K562 (cell line): ENCODE results near the gene MCEE. TPM values are rescaled to one million over a fixed set of nuclear protein-coding genes. Genes with fewer than 3 reads are reported as not detected.

Source experiments
- ATAC-seq: fragments of 200-7000 bp; cut with Tn5 transposase; 3 replicates; pipeline ENCODE4 v1.9.1; 2020; ENCODE audit warnings: moderate library complexity
- BruUV-seq: library from RNA; stranded (reverse); fragments of 400-500 nt; replicated peaks from 2 replicates; lab custom pipeline; 2021; lab: Mats Ljungman, UMichigan
- CTCF ChIA-PET: fragments of 300-600 bp; formaldehyde crosslinking; extraction: SDS; loops from one replicate; lab custom pipeline; 2021; ENCODE audit warnings: low intra/inter-chr PET ratio; lab: Yijun Ruan, JAX
- POLR2A ChIA-PET: fragments of 300-600, 350-650 bp; sonication (Branson Sonifier 250); formaldehyde crosslinking; extraction: SDS; loops from one replicate; lab custom pipeline; 2021; ENCODE audit warnings: antibody characterized with exemption, inconsistent platforms; lab: Yijun Ruan, JAX
- DNase-seq, 4 experiments: peaks; one replicate each; pipeline versions ENCODE4 v3.0.0 to v3.0.0-alpha.2; 2011 to 2018; ENCODE audit warnings: low spot score in 3 of 4, mixed read lengths in 3 of 4; ENCODE audit errors: extremely low read depth in 1 of 4
- FAIRE-seq: peaks from 2 replicates; lab custom pipeline; 2011; peaks lifted over from hg19 to GRCh38; lab: Jason Lieb, UNC
- H2AFZ ChIP-seq: 2 replicates; pipeline ENCODE4 v1.6.0; 2011; ENCODE audit warnings: low read depth, low read length, control low read depth, inconsistent platforms
- H3K27ac ChIP-seq: fragments of 200-600 bp; 3 replicates; pipeline ENCODE4 v1.8.0; 2011; ENCODE audit warnings: low read depth, mild to moderate bottlenecking, control low read depth, inconsistent platforms, low read length, moderate library complexity, mixed read lengths; ENCODE audit errors: extremely low read depth
- H3K27me3 ChIP-seq, 2 experiments: fragments of 300-600 bp in 1 of 2; 2 replicates in 1 of 2; 3 replicates in 1 of 2; pipeline versions ENCODE4 v1.6.0 to v1.8.0; 2011; ENCODE audit warnings: inconsistent platforms in 2 of 2, low read length in 2 of 2, mild to moderate bottlenecking in 1 of 2, mixed read lengths in 1 of 2, moderate library complexity in 1 of 2; ENCODE audit not compliant: control insufficient read depth in 2 of 2, insufficient read depth in 2 of 2
- H3K36me3 ChIP-seq: fragments of 300-600 bp; 3 replicates; pipeline ENCODE4 v1.8.0; 2011; ENCODE audit warnings: mild to moderate bottlenecking, low read length, inconsistent platforms; ENCODE audit not compliant: control insufficient read depth, insufficient read depth
- H3K4me1 ChIP-seq, 2 experiments: fragments of 200-600 bp in 1 of 2; replicated peaks in 1 of 2; 2 replicates in 1 of 2; 3 replicates in 1 of 2; pipeline versions ENCODE4 v1.5.1 to v1.8.0; 2011; ENCODE audit warnings: inconsistent platforms in 2 of 2, low read length in 2 of 2, mild to moderate bottlenecking in 1 of 2, mixed read lengths in 1 of 2, moderate library complexity in 1 of 2; ENCODE audit not compliant: control insufficient read depth in 2 of 2, insufficient read depth in 2 of 2
- H3K4me2 ChIP-seq: 2 replicates; pipeline ENCODE4 v1.6.1; 2011; ENCODE audit warnings: low read length, control low read depth, inconsistent platforms, mixed read lengths; ENCODE audit not compliant: insufficient read depth
- H3K4me3 ChIP-seq: fragments of 200-600 bp; sonication (generic), shearing (Covaris generic); 2 replicates; pipeline ENCODE4 v1.5.1; 2016; ENCODE audit warnings: control low read depth, inconsistent platforms
- H3K79me2 ChIP-seq: fragments of 200-600 bp; 3 replicates; pipeline ENCODE4 v1.8.0; 2011; ENCODE audit warnings: low read length, inconsistent platforms; ENCODE audit not compliant: control insufficient read depth, insufficient read depth
- H3K9ac ChIP-seq, 2 experiments: 2 replicates each; pipeline versions ENCODE4 v1.6.0 to v1.6.1; 2011; ENCODE audit warnings: low read depth in 2 of 2, low read length in 2 of 2, control low read depth in 1 of 2, inconsistent platforms in 1 of 2, mild to moderate bottlenecking in 1 of 2, mixed read lengths in 1 of 2; ENCODE audit not compliant: insufficient read depth in 1 of 2
- H3K9me1 ChIP-seq: one replicate; pipeline ENCODE4 v1.6.0; 2011; ENCODE audit warnings: inconsistent platforms, mild to moderate bottlenecking, low read length, moderate library complexity; ENCODE audit not compliant: control insufficient read depth, insufficient read depth
- H3K9me3 ChIP-seq: replicated peaks from 2 replicates; pipeline ENCODE4 v1.5.1; 2011; ENCODE audit warnings: low read depth, low read length, inconsistent platforms; ENCODE audit not compliant: control insufficient read depth, insufficient read depth
- H4K20me1 ChIP-seq: replicated peaks from 2 replicates; pipeline ENCODE4 v1.6.1; 2011; ENCODE audit warnings: low read length, inconsistent platforms, mixed read lengths; ENCODE audit not compliant: control insufficient read depth, insufficient read depth
- ADNP ChIP-seq: fragments of 200-800 bp; sonication (Bioruptor generic); IDR thresholded peaks from 2 replicates; pipeline ENCODE4 v1.6.1; 2016; ENCODE audit warnings: missing genetic modification characterization, missing compliant biosample characterization
- MYBL2 ChIP-seq, 2 experiments: fragments of 450-650 bp in 1 of 2; sonication (generic) in 1 of 2; formaldehyde crosslinking in 1 of 2; IDR thresholded peaks; 2 replicates each; pipeline versions ENCODE4 v1.6.1 to v1.8.1; 2017 to 2022; ENCODE audit warnings: borderline replicate concordance in 1 of 2, inconsistent platforms in 1 of 2, low read depth in 1 of 2, mild to moderate bottlenecking in 1 of 2, missing genetic modification reagents in 1 of 2, moderate library complexity in 1 of 2
- SIN3B ChIP-seq: fragments of 450-650 bp; IDR thresholded peaks from 2 replicates; pipeline ENCODE4 v1.6.1; 2017; ENCODE audit warnings: low read depth, mild to moderate bottlenecking, moderate library complexity
- TCFL5 ChIP-seq: fragments of 250-450 bp; sonication (Bioruptor Pico); conservative IDR thresholded peaks from 2 replicates; pipeline ENCODE4 v1.6.1; 2021; ENCODE audit warnings: mild to moderate bottlenecking, moderate library complexity, matching md5 sums
- ZBTB43 ChIP-seq: sonication (generic); formaldehyde crosslinking; IDR thresholded peaks from 2 replicates; pipeline ENCODE4 v1.8.0; 2023; ENCODE audit warnings: mild to moderate bottlenecking, missing genetic modification reagents
- ZNF274 ChIP-seq: IDR thresholded peaks from 2 replicates; pipeline ENCODE4 v1.6.1; 2011; ENCODE audit warnings: low read depth, mild to moderate bottlenecking, low read length, moderate library complexity, borderline replicate concordance
- WGBS: fragments of 100-300 bp; shearing (Covaris generic); methylation state at CpG from one replicate; pipeline ENCODE4 v1.1.6; 2016; ENCODE audit warnings: low coverage, mixed read lengths; ENCODE audit not compliant: insufficient coverage; ENCODE audit errors: missing lambda C conversion rate; 5-methylcytosine and 5-hydroxymethylcytosine counted together
- in situ Hi-C: fragments of 300-500 bp; cut with MboI; formaldehyde crosslinking; loops from 4 replicates; pipeline ENCODE4 v1.15.0; 2018; ENCODE audit warnings: inconsistent platforms, mixed read lengths
- intact Hi-C: fragments of 100-400 bp; cut with micrococcal nuclease; formaldehyde crosslinking; loops from 2 replicates; pipeline ENCODE4 v1.14.2; 2022
- polyA plus RNA-seq, 8 experiments: library from polyadenylated mRNA; depleted of rRNA in 4 of 8; stranded (reverse) in 5 of 8; unstranded in 3 of 8; fragments of >200 nt; fragmentation: Nextera tagmentation in 2 of 8; fragmentation: Illumina TruSeq in 1 of 8; extraction: Ambion mirVana in 2 of 8; extraction: Trizol in 1 of 8; gene quantifications; 2 replicates each; pipeline versions ENCODE4 v1.2.1 to v1.2.3, GENCODE V29; 2011 to 2014; ENCODE audit warnings: inconsistent platforms in 1 of 8, missing spikeins in 1 of 8
- total RNA-seq, 7 experiments: library from RNA; depleted of rRNA in 6 of 7; stranded (reverse); fragments of >200 nt in 6 of 7; fragmentation: Illumina TruSeq in 2 of 7; extraction: Trizol in 2 of 7; gene quantifications; 2 replicates each; pipeline versions ENCODE4 v1.2.1 to v1.2.3, GENCODE V29; 2011 to 2021; ENCODE audit warnings: low replicate concordance in 1 of 7
- TF ChIP-seq, protein P1 (sequence below): fragments of 450-650 bp; IDR thresholded peaks from 2 replicates; pipeline ENCODE4 v1.7.1; 2018; ENCODE audit warnings: mild to moderate bottlenecking, low read depth; ENCODE audit not compliant: partially characterized antibody

The MCEE gene
- total and polyA plus RNA-seq, 9 of the 15 experiments (the other 6 are each of a cell fraction or from before 2014, with no cell fraction given): 15.6 to 49.1 (median 24.5) TPM

DNA sequence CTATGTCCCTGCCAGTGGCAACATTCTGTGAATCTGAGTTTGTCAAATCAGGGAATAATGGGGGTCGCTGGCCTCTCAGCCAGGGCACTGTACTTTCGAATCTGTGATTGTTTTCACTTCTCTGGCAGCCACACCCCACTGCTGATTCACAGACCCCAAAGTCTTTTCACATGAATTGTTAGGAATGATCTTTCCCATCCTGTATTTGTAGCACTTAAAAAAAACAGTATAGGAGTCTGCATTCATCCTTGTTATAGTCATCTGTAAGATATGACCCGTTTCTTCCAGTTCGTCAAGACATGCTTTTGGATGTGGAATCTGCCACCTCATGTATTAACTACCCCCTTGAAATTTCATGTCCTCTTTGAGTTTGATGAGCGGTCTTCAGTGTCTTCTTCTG lies 60.7 kb downstream of the MCEE start:
- H3K27me3 ChIP-seq: no peaks in the 10 kb centered on the region
- H3K27ac ChIP-seq: no peak overlapping the region; the same call in 2 of the 3 replicates
- intact Hi-C loops (loop anchor here (2.0 to 5.0 kb wide), 2 partner anchors 61 to 383 kb away; partner anchors contain the start of genes DYSF, MCEE and MPHOSPH10), in situ Hi-C loops (no loop called here)
- H3K4me3 ChIP-seq: peak overlapping the region; percentile 53
- CTCF ChIA-PET: no interaction called here
- peak overlapping the region; percentile 99; the same call in 1 of the 2 replicates for H2AFZ ChIP-seq
- H4K20me1 ChIP-seq: 0 out of 2 replicates have a peak, but pooled peaks cover 3% of the 10 kb centered on the region
- H3K36me3 ChIP-seq: peaks cover 6% of the 10 kb centered on the region; the same call in 2 of the 3 replicates
- ATAC-seq: no peak
- peaks cover 10% of the 10 kb centered on the region; the same call in 2 of the 3 replicates for H3K79me2 ChIP-seq
- peak overlapping the region in 1 of 2 experiments; percentile 54; a peak in 1 of 4 replicates for H3K9ac ChIP-seq
- BruUV-seq: no TSS peak
- no peaks in the 10 kb centered on the region for H3K9me3 ChIP-seq
- WGBS: 36% methylated on average over 5 of the region's 5 CpGs
- H3K4me2 ChIP-seq: peak overlapping the region; percentile 92
- no peak for TF ChIP-seq ZBTB43
- TF ChIP-seq ZNF274: no peak
- TF ChIP-seq SIN3B: no peak
- TF ChIP-seq, protein P1, sequence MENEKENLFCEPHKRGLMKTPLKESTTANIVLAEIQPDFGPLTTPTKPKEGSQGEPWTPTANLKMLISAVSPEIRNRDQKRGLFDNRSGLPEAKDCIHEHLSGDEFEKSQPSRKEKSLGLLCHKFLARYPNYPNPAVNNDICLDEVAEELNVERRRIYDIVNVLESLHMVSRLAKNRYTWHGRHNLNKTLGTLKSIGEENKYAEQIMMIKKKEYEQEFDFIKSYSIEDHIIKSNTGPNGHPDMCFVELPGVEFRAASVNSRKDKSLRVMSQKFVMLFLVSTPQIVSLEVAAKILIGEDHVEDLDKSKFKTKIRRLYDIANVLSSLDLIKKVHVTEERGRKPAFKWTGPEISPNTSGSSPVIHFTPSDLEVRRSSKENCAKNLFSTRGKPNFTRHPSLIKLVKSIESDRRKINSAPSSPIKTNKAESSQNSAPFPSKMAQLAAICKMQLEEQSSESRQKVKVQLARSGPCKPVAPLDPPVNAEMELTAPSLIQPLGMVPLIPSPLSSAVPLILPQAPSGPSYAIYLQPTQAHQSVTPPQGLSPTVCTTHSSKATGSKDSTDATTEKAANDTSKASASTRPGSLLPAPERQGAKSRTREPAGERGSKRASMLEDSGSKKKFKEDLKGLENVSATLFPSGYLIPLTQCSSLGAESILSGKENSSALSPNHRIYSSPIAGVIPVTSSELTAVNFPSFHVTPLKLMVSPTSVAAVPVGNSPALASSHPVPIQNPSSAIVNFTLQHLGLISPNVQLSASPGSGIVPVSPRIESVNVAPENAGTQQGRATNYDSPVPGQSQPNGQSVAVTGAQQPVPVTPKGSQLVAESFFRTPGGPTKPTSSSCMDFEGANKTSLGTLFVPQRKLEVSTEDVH: no peak
- no peak for TF ChIP-seq ADNP (tag)
- TF ChIP-seq MYBL2 (IDR thresholded peaks at IDR 0.05; ENCODE audit: low read depth): no peak
- TF ChIP-seq MYBL2 (CRISPR knock-in tag; IDR thresholded peaks at IDR 0.05; ENCODE audit: borderline replicate concordance): no peak
- TF ChIP-seq TCFL5: no peak
- FAIRE-seq: no peak
- POLR2A ChIA-PET: no interaction called here
- H3K9me1 ChIP-seq: peaks cover 3% of the 10 kb centered on the region
- peak in 1 of 4 experiments; percentile 2 for DNase-seq
- peaks cover 26 to 31% of the 10 kb centered on the region in 2 experiments for H3K4me1 ChIP-seq
